H1 (cell line): ENCODE measurements around the gene PIK3CG. TPM values are rescaled to one million over a fixed set of nuclear protein-coding genes. Genes with fewer than 3 reads are reported as not detected.

ENCODE experiments used
- ATF3 ChIP-seq: IDR thresholded peaks from 2 replicates; pipeline ENCODE4 v1.6.1; 2011; ENCODE audit warnings: low read depth, mild to moderate bottlenecking, low read length; ENCODE audit not compliant: insufficient read depth
- CTBP2 ChIP-seq: IDR thresholded peaks from 2 replicates; pipeline ENCODE4 v1.7.0; 2011; ENCODE audit warnings: borderline replicate concordance, mild to moderate bottlenecking, moderate library complexity, mixed read lengths, low read length; ENCODE audit not compliant: insufficient read depth, insufficient read length
- EZH2 ChIP-seq: fragments of 200-600 bp; sonication (generic); IDR thresholded peaks from 2 replicates; pipeline ENCODE4 v1.7.1; 2012; ENCODE audit warnings: low read depth, mild to moderate bottlenecking, moderate library complexity, low read length, inconsistent platforms; ENCODE audit not compliant: severe bottlenecking
- MAX ChIP-seq: IDR thresholded peaks from 2 replicates; pipeline ENCODE4 v1.6.1; 2012; ENCODE audit warnings: inconsistent platforms
- PHF8 ChIP-seq: fragments of 200-600 bp; sonication (generic); conservative IDR thresholded peaks from 2 replicates; pipeline ENCODE4 v1.7.1; 2012; ENCODE audit warnings: low read depth, mild to moderate bottlenecking, inconsistent platforms, low read length, moderate library complexity
- RNF2 ChIP-seq: fragments of 200-900, 300-1000 bp; sonication (generic); IDR thresholded peaks from 2 replicates; pipeline ENCODE4 v1.7.1; 2016; ENCODE audit warnings: borderline replicate concordance, low read depth, mild to moderate bottlenecking, antibody characterized with exemption, low read length; ENCODE audit not compliant: poor library complexity, severe bottlenecking; ENCODE audit errors: missing control alignments
- SRF ChIP-seq: IDR thresholded peaks from 2 replicates; pipeline ENCODE4 v1.6.1; 2011; ENCODE audit warnings: mild to moderate bottlenecking, low read depth, low read length, moderate library complexity
- TAF7 ChIP-seq: optimal IDR thresholded peaks from 2 replicates; pipeline ENCODE3; 2011; ENCODE audit warnings: low read depth, mild to moderate bottlenecking, inconsistent platforms, low read length, moderate library complexity, borderline replicate concordance
- polyA plus RNA-seq, 7 experiments: library from polyadenylated mRNA; depleted of rRNA in 3 of 7; stranded (reverse) in 5 of 7; unstranded in 2 of 7; fragments of >200 nt in 5 of 7; fragments of 200-250 nt in 2 of 7; gene quantifications; 1 replicate in 5 of 7; 2 replicates in 1 of 7; 4 replicates in 1 of 7; pipeline versions ENCODE4 v1.2.1 to v1.2.3, GENCODE V29; 2011 to 2013; ENCODE audit warnings: missing spikeins in 2 of 7, mixed read lengths in 2 of 7
- total RNA-seq: library from RNA; stranded (reverse); fragmentation: NEBNext Ultra II Directional; extraction: Animal tissue kit (Norgen Biotek cat#: 25700); gene quantifications from 2 replicates; pipeline ENCODE4 v1.2.1, GENCODE V29; 2021

PIK3CG gene
- total and polyA plus RNA-seq, 2 of the 8 experiments (the other 6 are each of a cell fraction or from before 2014, with no cell fraction given): not detected

DNA sequence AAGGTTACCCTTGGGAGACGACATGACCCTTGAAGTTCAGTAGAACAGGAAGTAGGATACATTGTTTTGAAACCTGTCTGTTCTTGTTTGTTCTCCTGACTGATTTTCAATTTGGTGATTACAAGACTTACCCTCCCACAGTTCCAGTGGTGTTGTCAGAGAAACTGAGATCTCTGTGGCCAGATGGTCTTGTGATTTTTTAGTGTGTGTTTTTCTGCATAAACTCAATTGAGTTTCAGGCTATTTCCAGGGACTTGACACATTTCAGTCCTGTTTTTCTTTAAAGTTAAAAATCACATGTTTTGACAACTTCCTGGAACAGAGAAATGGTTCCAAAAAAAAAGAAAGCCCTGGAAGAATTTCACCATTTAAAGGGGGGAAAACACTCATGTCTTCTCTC lies 22.3 kb downstream of the PIK3CG start (continued):
- TF ChIP-seq RNF2: no peak
- no peak for TF ChIP-seq CTBP2
- no peak for TF ChIP-seq ATF3
- TF ChIP-seq SRF: no peak
- no peak for TF ChIP-seq EZH2
- TF ChIP-seq MAX: no peak
- no peak for TF ChIP-seq PHF8
- TF ChIP-seq TAF7: no peak
